ENCODE data around the gene NCAPD2. TPM values are rescaled to one million over a fixed set of nuclear protein-coding genes. Genes with fewer than 3 reads are reported as not detected.

The NCAPD2 gene
- 23.4 and 117 TPM in 2 replicates for total RNA-seq

GRCh38 chr12:6493497-6494257 is at the start of gene NCAPD2:
Gene NCAPD2 (plus strand): TSS chr12:6494102. CDS start chr12:6495099, 997 bp downstream.

GRCh38 chr12:6444704-6445688 is 48.9 kb upstream of the NCAPD2 start, which contains the start of gene CD27:
Gene CD27 (plus strand): TSS chr12:6444955. CDS start chr12:6445096, 141 bp downstream.

GRCh38 chr12:6451348-6452244 is 42.3 kb upstream of the NCAPD2 start, which contains the start of gene TAPBPL:
Gene TAPBPL (plus strand): TSS chr12:6452042. CDS start chr12:6452249, 207 bp downstream.

GRCh38 chr12:6470375-6471163 is 23.3 kb upstream of the NCAPD2 start, which contains the start of gene VAMP1:
Gene VAMP1 (minus strand): TSS chr12:6470677. CDS start chr12:6470531, 146 bp downstream.

GRCh38 chr12:6492838-6493496 is 935 bp upstream of the NCAPD2 start, which contains the start of gene MRPL51:
Gene MRPL51 (minus strand): TSS chr12:6493262. CDS start chr12:6493136, 126 bp downstream.

GRCh38 chr12:6533923-6534694 is 40.2 kb downstream of the NCAPD2 start, which contains the start of gene GAPDH:
Gene GAPDH (plus strand): TSS chr12:6534517. CDS start chr12:6534833, 316 bp downstream.

Small RNA genes lying within 50 kb of the gene (small RNA-seq; reads per million reads assigned to genes)
- 42.0 reads per million, percentile 98 among the genes with 10 or more reads in this experiment for gene SCARNA11 (ENCODE audit: low replicate concordance)

Other genes starting within 250 kb of the NCAPD2 start
- not detected in 2 replicates for gene PLEKHG6, start 183.4 kb upstream of the NCAPD2 start, total RNA-seq
- 167 and 174 TPM in 2 replicates for gene TNFRSF1A, start 152.0 kb upstream of the NCAPD2 start, total RNA-seq
- gene SCNN1A, start 118.5 kb upstream of the NCAPD2 start, total RNA-seq, result 0.44 and 0.57 TPM in 2 replicates
- 111 and 237 TPM in 2 replicates for gene LTBR, start 109.9 kb upstream of the NCAPD2 start, total RNA-seq
- 0.29 TPM in 1 of 2 replicates, not detected in the other for gene CD27, start 49.1 kb upstream of the NCAPD2 start, total RNA-seq
- gene TAPBPL, start 42.1 kb upstream of the NCAPD2 start, total RNA-seq, result 8.6 and 26.5 TPM in 2 replicates
- 2.1 and 3.9 TPM in 2 replicates for gene VAMP1, start 23.4 kb upstream of the NCAPD2 start, total RNA-seq
- gene MRPL51, start 840 bp upstream of the NCAPD2 start, total RNA-seq, result 71.2 and 74.8 TPM in 2 replicates
- gene GAPDH, start 40.4 kb downstream of the NCAPD2 start, total RNA-seq, result 8,063 and 8,320 TPM in 2 replicates
- 10.5 and 18.9 TPM in 2 replicates for gene IFFO1, start 61.9 kb downstream of the NCAPD2 start, total RNA-seq
- gene NOP2, start 74.2 kb downstream of the NCAPD2 start, total RNA-seq, result 19.0 and 41.5 TPM in 2 replicates
- 239 and 306 TPM in 2 replicates for gene CHD4, start 113.3 kb downstream of the NCAPD2 start, total RNA-seq
- gene LPAR5, start 141.9 kb downstream of the NCAPD2 start, total RNA-seq, result not detected in 2 replicates
- under 0.01 and 0.14 TPM in 2 replicates for gene ACRBP, start 153.3 kb downstream of the NCAPD2 start, total RNA-seq
- gene ING4, start 169.0 kb downstream of the NCAPD2 start, total RNA-seq, result 23.2 and 64.3 TPM in 2 replicates
- gene ZNF384, start 195.3 kb downstream of the NCAPD2 start, total RNA-seq, result 30.6 and 31.5 TPM in 2 replicates
- not detected in 2 replicates for gene PIANP, start 206.7 kb downstream of the NCAPD2 start, total RNA-seq
- gene COPS7A, start 229.9 kb downstream of the NCAPD2 start, total RNA-seq, result 82.7 and 104 TPM in 2 replicates